Stimulated activated CD4-positive, alpha-beta T cell treated with anti-CD3 and anti-CD28 coated beads, Interleukin-15, amount 100 ng/mL, for 24 hours (primary cell): Measurements from ENCODE around the gene WNT1.
A peak's percentile ranks its signal among the peaks of the same experiment; 100 is the strongest.

Experiments
- DNase-seq: peaks from one replicate; pipeline ENCODE4 v3.0.0-alpha.2; 2020

WNT1 gene

GRCh38 chr12:49012739-49013138, 34.6 kb downstream of the WNT1 start:
- DNase-seq: no peak

GRCh38 chr12:49013428-49013827, 35.3 kb downstream of the WNT1 start:
- DNase-seq: no peak

GRCh38 chr12:49014547-49014946, 36.4 kb downstream of the WNT1 start:
- DNase-seq: no peak

GRCh38 chr12:49015196-49015595, 37.1 kb downstream of the WNT1 start:
- DNase-seq: no peak

GRCh38 chr12:49017891-49018260, 39.8 kb downstream of the WNT1 start:
- peak; percentile 75 for DNase-seq

GRCh38 chr12:49018261-49019119, 40.4 kb downstream of the WNT1 start, which contains the start of gene PRKAG1:
Gene PRKAG1 (minus strand): TSS chr12:49018776. CDS start chr12:49018740, 36 bp downstream.
- DNase-seq: peak; percentile 96

- no peak for DNase-seq
These were observed 41.0 kb downstream of the WNT1 start for GRCh38 chr12:49019120-49019430.

- DNase-seq: peak; percentile 50
These were observed 41.6 kb downstream of the WNT1 start for GRCh38 chr12:49019443-49020324.

- DNase-seq: no peak
These were observed 42.3 kb downstream of the WNT1 start for GRCh38 chr12:49020441-49020840.

GRCh38 chr12:49021292-49021915, 43.3 kb downstream of the WNT1 start:
- no peak for DNase-seq

GRCh38 chr12:49022558-49023178, 44.5 kb downstream of the WNT1 start:
- no peak for DNase-seq

GRCh38 chr12:49023812-49024211, 45.7 kb downstream of the WNT1 start:
- DNase-seq: no peak

- no peak for DNase-seq
These were observed 46.4 kb downstream of the WNT1 start for GRCh38 chr12:49024543-49024942.

- DNase-seq: no peak
These were observed 47.3 kb downstream of the WNT1 start for GRCh38 chr12:49025463-49025862.

GRCh38 chr12:49026101-49026500, 48.0 kb downstream of the WNT1 start:
- no peak for DNase-seq

- no peak for DNase-seq
These were observed 48.8 kb downstream of the WNT1 start for GRCh38 chr12:49026678-49027480.

- no peak for DNase-seq
These were observed 49.9 kb downstream of the WNT1 start for GRCh38 chr12:49027846-49028555.

- DNase-seq: no peak
These were observed 50.6 kb downstream of the WNT1 start for GRCh38 chr12:49028666-49029275.

- DNase-seq: no peak
These were observed 52.0 kb downstream of the WNT1 start for GRCh38 chr12:49030119-49030518.

GRCh38 chr12:49030714-49031572, 52.8 kb downstream of the WNT1 start:
- no peak for DNase-seq
